ENCODE results near the gene LRMDA.

- TF ChIP-seq CTCF (IDR thresholded peaks at IDR 0.05; ENCODE audit: borderline replicate concordance, extremely low read depth, low read length, poor library complexity, severe bottlenecking) (no peak), EZH2 (IDR thresholded peaks at IDR 0.05; ENCODE audit: borderline replicate concordance, low read depth, low read length, severe bottlenecking) (no peak)
Observed at GRCh38 chr10:76149602-76150138, 718.2 kb downstream of the LRMDA start.

Data from DND-41 (cell line).